ENCODE results near the gene ADD1. TPM values are rescaled to one million over a fixed set of nuclear protein-coding genes. Genes with fewer than 3 reads are reported as not detected.

ADD1 gene
- polyA plus RNA-seq, 1 donor (not counting 4 experiments of a cell fraction or from before 2014, with no cell fraction given): 109 TPM

DNA sequence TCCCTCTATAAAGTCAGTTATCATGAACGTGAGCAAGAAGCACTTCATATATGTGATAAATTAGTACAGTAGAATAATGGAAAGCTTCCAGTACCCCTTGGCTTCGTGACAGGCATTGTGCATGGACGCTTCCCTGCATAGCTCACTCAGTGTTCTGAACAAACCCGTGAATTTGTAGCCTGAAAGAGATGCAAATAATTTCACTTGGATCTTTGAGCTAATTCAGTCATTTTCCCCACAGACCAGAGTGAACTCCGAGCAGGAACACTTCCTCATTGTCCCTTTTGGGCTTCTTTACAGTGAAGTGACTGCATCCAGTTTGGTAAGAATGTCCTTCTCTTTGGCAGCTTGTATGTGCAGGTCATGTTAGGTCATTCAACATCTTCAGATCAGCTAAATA lies 50.1 kb downstream of the ADD1 start:
- FAIRE-seq (no peak), DNase-seq (ENCODE audit: low read depth, low spot score) (no peak)
- H3K36me3 ChIP-seq (ENCODE audit: control insufficient read depth in 2 of 2, extremely low read depth in 1 of 2, insufficient read depth in 2 of 2, low read length in 2 of 2): peaks cover 18 to 33% of the 10 kb centered on the region in 2 experiments
- H3K9me3 ChIP-seq (ENCODE audit: control insufficient read depth, low read depth, low read length): no peaks in the 10 kb centered on the region
- no peak overlapping the region for H3K4me3 ChIP-seq (ENCODE audit: control insufficient read depth in 2 of 3, extremely low read depth in 1 of 3, insufficient read depth in 2 of 3, low read depth in 1 of 3, low read length in 3 of 3)
- dilution Hi-C loops (cut with MboI; ENCODE audit: extremely low pct_ligation_motif_present, low sequenced_read_pairs): no loop called here
- no peaks in the 10 kb centered on the region for H3K4me1 ChIP-seq (ENCODE audit: control insufficient read depth, extremely low read depth, insufficient read depth, low read length)
- no peaks in the 10 kb centered on the region for H4K20me1 ChIP-seq (ENCODE audit: control insufficient read depth, extremely low read depth, insufficient read depth, low read length)
- H3K79me2 ChIP-seq (ENCODE audit: control insufficient read depth, insufficient read depth, low read length): peaks cover 6% of the 10 kb centered on the region
- no peak overlapping the region for H2AFZ ChIP-seq (ENCODE audit: control insufficient read depth, low read length)
- no peak overlapping the region for H3K9ac ChIP-seq (ENCODE audit: control insufficient read depth, extremely low read depth, insufficient read depth, low read length)
- no peak overlapping the region for H3K27ac ChIP-seq (ENCODE audit: control insufficient read depth, insufficient read depth, low read length)
- no peak overlapping the region for H3K4me2 ChIP-seq (ENCODE audit: control insufficient read depth, extremely low read depth, insufficient read depth, low read depth, low read length)
- H3K27me3 ChIP-seq (ENCODE audit: control insufficient read depth, extremely low read depth, insufficient read depth, low read length): no peaks in the 10 kb centered on the region
- H3K9me1 ChIP-seq (ENCODE audit: control insufficient read depth, extremely low read depth, insufficient read depth, low read length): no peaks in the 10 kb centered on the region
- no peak for TF ChIP-seq EZH2 (IDR thresholded peaks at IDR 0.05; ENCODE audit: low read length)
- TF ChIP-seq, protein P1, sequence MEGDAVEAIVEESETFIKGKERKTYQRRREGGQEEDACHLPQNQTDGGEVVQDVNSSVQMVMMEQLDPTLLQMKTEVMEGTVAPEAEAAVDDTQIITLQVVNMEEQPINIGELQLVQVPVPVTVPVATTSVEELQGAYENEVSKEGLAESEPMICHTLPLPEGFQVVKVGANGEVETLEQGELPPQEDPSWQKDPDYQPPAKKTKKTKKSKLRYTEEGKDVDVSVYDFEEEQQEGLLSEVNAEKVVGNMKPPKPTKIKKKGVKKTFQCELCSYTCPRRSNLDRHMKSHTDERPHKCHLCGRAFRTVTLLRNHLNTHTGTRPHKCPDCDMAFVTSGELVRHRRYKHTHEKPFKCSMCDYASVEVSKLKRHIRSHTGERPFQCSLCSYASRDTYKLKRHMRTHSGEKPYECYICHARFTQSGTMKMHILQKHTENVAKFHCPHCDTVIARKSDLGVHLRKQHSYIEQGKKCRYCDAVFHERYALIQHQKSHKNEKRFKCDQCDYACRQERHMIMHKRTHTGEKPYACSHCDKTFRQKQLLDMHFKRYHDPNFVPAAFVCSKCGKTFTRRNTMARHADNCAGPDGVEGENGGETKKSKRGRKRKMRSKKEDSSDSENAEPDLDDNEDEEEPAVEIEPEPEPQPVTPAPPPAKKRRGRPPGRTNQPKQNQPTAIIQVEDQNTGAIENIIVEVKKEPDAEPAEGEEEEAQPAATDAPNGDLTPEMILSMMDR (optimal IDR thresholded peaks at IDR 0.05 in 1 of 3, IDR thresholded peaks at IDR 0.05 in 1 of 3, conservative IDR thresholded peaks at IDR 0.05 in 1 of 3; ENCODE audit: extremely low read depth in 1 of 3, insufficient read depth in 2 of 3, low read length in 3 of 3): no peak

- H3K36me3 ChIP-seq (ENCODE audit: control insufficient read depth in 2 of 2, extremely low read depth in 1 of 2, insufficient read depth in 2 of 2, low read length in 2 of 2): peaks cover 28 to 48% of the 10 kb centered on the region in 2 experiments
- dilution Hi-C loops (cut with MboI; ENCODE audit: extremely low pct_ligation_motif_present, low sequenced_read_pairs): no loop called here
Observed at GRCh38 chr4:2898001-2898400, 54.4 kb downstream of the ADD1 start.

More at GRCh38 chr4:2898001-2898400, 54.4 kb downstream of the ADD1 start:
- DNase-seq (ENCODE audit: low read depth, low spot score) (no peak), FAIRE-seq (no peak)
- no peak overlapping the region for H3K4me3 ChIP-seq (ENCODE audit: control insufficient read depth in 2 of 3, extremely low read depth in 1 of 3, insufficient read depth in 2 of 3, low read depth in 1 of 3, low read length in 3 of 3)
- H3K27me3 ChIP-seq (ENCODE audit: control insufficient read depth, extremely low read depth, insufficient read depth, low read length): no peaks in the 10 kb centered on the region
- no peak overlapping the region for H3K4me2 ChIP-seq (ENCODE audit: control insufficient read depth, extremely low read depth, insufficient read depth, low read depth, low read length)
- H3K79me2 ChIP-seq (ENCODE audit: control insufficient read depth, insufficient read depth, low read length): no peaks in the 10 kb centered on the region
- H3K9ac ChIP-seq (ENCODE audit: control insufficient read depth, extremely low read depth, insufficient read depth, low read length): no peak overlapping the region
- no peaks in the 10 kb centered on the region for H3K4me1 ChIP-seq (ENCODE audit: control insufficient read depth, extremely low read depth, insufficient read depth, low read length)
- no peaks in the 10 kb centered on the region for H3K9me1 ChIP-seq (ENCODE audit: control insufficient read depth, extremely low read depth, insufficient read depth, low read length)
- no peaks in the 10 kb centered on the region for H3K9me3 ChIP-seq (ENCODE audit: control insufficient read depth, low read depth, low read length)
- no peak overlapping the region for H2AFZ ChIP-seq (ENCODE audit: control insufficient read depth, low read length)
- H4K20me1 ChIP-seq (ENCODE audit: control insufficient read depth, extremely low read depth, insufficient read depth, low read length): no peaks in the 10 kb centered on the region
- no peak overlapping the region for H3K27ac ChIP-seq (ENCODE audit: control insufficient read depth, insufficient read depth, low read length)
- no peak for TF ChIP-seq EZH2 (IDR thresholded peaks at IDR 0.05; ENCODE audit: low read length)
- TF ChIP-seq, protein P1 (optimal IDR thresholded peaks at IDR 0.05 in 1 of 3, IDR thresholded peaks at IDR 0.05 in 1 of 3, conservative IDR thresholded peaks at IDR 0.05 in 1 of 3; ENCODE audit: extremely low read depth in 1 of 3, insufficient read depth in 2 of 3, low read length in 3 of 3): no peak
